H9 (cell line): Measurements from ENCODE around the gene MAPK8. TPM values are rescaled to one million over a fixed set of nuclear protein-coding genes. Genes with fewer than 3 reads are reported as not detected.

ENCODE experiments used
- DNase-seq: peaks from one replicate; pipeline ENCODE4 v3.0.0-alpha.2; 2017
- H2AFZ ChIP-seq: one replicate; pipeline ENCODE4 v1.6.1; 2013; ENCODE audit warnings: mild to moderate bottlenecking, low read length, control low read depth, moderate library complexity
- H2AK5ac ChIP-seq: 2 replicates; pipeline ENCODE4 v1.6.1; 2013; ENCODE audit warnings: low read length, control low read depth, mixed read lengths; ENCODE audit not compliant: insufficient read length
- H2BK120ac ChIP-seq: one replicate; pipeline ENCODE4 v1.6.1; 2013; ENCODE audit warnings: low read depth, mild to moderate bottlenecking, low read length, control low read depth, inconsistent platforms; ENCODE audit not compliant: poor library complexity, severe bottlenecking
- H2BK12ac ChIP-seq: 2 replicates; pipeline ENCODE4 v1.6.1; 2013; ENCODE audit warnings: low read length, control low read depth, mixed read lengths, low read depth; ENCODE audit not compliant: insufficient read length
- H2BK15ac ChIP-seq: 2 replicates; pipeline ENCODE4 v1.6.1; 2013; ENCODE audit warnings: low read depth, low read length, control low read depth
- H2BK20ac ChIP-seq: one replicate; pipeline ENCODE4 v1.6.1; 2013; ENCODE audit warnings: low read depth, mild to moderate bottlenecking, low read length, control low read depth, inconsistent platforms; ENCODE audit not compliant: poor library complexity, severe bottlenecking
- H2BK5ac ChIP-seq: 2 replicates; pipeline ENCODE4 v1.6.1; 2013; ENCODE audit warnings: low read length, control low read depth, mixed read lengths; ENCODE audit not compliant: insufficient read length
- H3K14ac ChIP-seq: 2 replicates; pipeline ENCODE4 v1.6.1; 2013; ENCODE audit warnings: low read length, control low read depth; ENCODE audit not compliant: insufficient read depth
- H3K18ac ChIP-seq: 2 replicates; pipeline ENCODE4 v1.6.1; 2013; ENCODE audit warnings: low read depth, mild to moderate bottlenecking, mixed read lengths, low read length, control low read depth; ENCODE audit not compliant: insufficient read length
- H3K23ac ChIP-seq: 2 replicates; pipeline ENCODE4 v1.6.1; 2013; ENCODE audit warnings: low read length, control low read depth, mixed read lengths, low read depth; ENCODE audit not compliant: insufficient read length
- H3K23me2 ChIP-seq: 2 replicates; pipeline ENCODE4 v1.6.1; 2013; ENCODE audit warnings: low read depth, mild to moderate bottlenecking, mixed read lengths, low read length, control low read depth; ENCODE audit not compliant: insufficient read length, poor library complexity, severe bottlenecking
- H3K27ac ChIP-seq: 2 replicates; pipeline ENCODE4 v1.5.1; 2013; ENCODE audit warnings: low read length, control low read depth, mixed read lengths, low read depth; ENCODE audit not compliant: insufficient read length
- H3K27me3 ChIP-seq: 2 replicates; pipeline ENCODE4 v1.6.1; 2013; ENCODE audit warnings: low read length, control low read depth, inconsistent platforms; ENCODE audit not compliant: insufficient read depth
- H3K4ac ChIP-seq: 2 replicates; pipeline ENCODE4 v1.6.1; 2013; ENCODE audit warnings: low read depth, mild to moderate bottlenecking, control low read depth, inconsistent platforms, low read length, moderate library complexity
- H3K4me1 ChIP-seq: 2 replicates; pipeline ENCODE4 v1.6.1; 2013; ENCODE audit warnings: low read length, control low read depth, inconsistent platforms; ENCODE audit not compliant: insufficient read depth
- H3K4me2 ChIP-seq: 2 replicates; pipeline ENCODE4 v1.6.1; 2013; ENCODE audit warnings: low read length, control low read depth, mixed read lengths; ENCODE audit not compliant: insufficient read length, insufficient read depth
- H3K56ac ChIP-seq: 2 replicates; pipeline ENCODE4 v1.6.1; 2013; ENCODE audit warnings: low read depth, mild to moderate bottlenecking, mixed read lengths, low read length, control low read depth; ENCODE audit not compliant: insufficient read length
- H3K79me1 ChIP-seq: 2 replicates; pipeline ENCODE4 v1.6.1; 2013; ENCODE audit warnings: low read depth, mild to moderate bottlenecking, moderate library complexity, low read length, control low read depth, inconsistent platforms; ENCODE audit not compliant: insufficient read depth, poor library complexity, severe bottlenecking
- H3K79me2 ChIP-seq: 2 replicates; pipeline ENCODE4 v1.6.1; 2013; ENCODE audit warnings: low read length, control low read depth, inconsistent platforms; ENCODE audit not compliant: insufficient read depth
- H3K9ac ChIP-seq: 2 replicates; pipeline ENCODE4 v1.6.1; 2013; ENCODE audit warnings: low read length, control low read depth, mixed read lengths; ENCODE audit not compliant: insufficient read length; ENCODE audit errors: extremely low read depth
- H3K9me3 ChIP-seq: one replicate; pipeline ENCODE4 v1.6.1; 2013; ENCODE audit warnings: low read depth, low read length, inconsistent platforms; ENCODE audit not compliant: control insufficient read depth
- H3T11ph ChIP-seq: one replicate; pipeline ENCODE4 v1.6.1; 2013; ENCODE audit warnings: mild to moderate bottlenecking, low read length, control low read depth, inconsistent platforms
- H4K20me1 ChIP-seq: one replicate; pipeline ENCODE4 v1.6.1; 2013; ENCODE audit not compliant: control insufficient read depth, insufficient read length, insufficient read depth
- H4K5ac ChIP-seq: 2 replicates; pipeline ENCODE4 v1.6.1; 2013; ENCODE audit warnings: low read depth, mild to moderate bottlenecking, mixed read lengths, low read length, control low read depth; ENCODE audit not compliant: insufficient read length
- H4K8ac ChIP-seq: replicated peaks from 2 replicates; pipeline ENCODE4 v1.6.1; 2013; ENCODE audit warnings: low read length, control low read depth, mixed read lengths, low read depth; ENCODE audit not compliant: insufficient read length
- H4K91ac ChIP-seq: 2 replicates; pipeline ENCODE4 v1.6.1; 2013; ENCODE audit warnings: low read depth, mild to moderate bottlenecking, moderate library complexity, mixed read lengths, low read length, control low read depth; ENCODE audit not compliant: insufficient read length
- H3K27ac Mint-ChIP-seq, 3 experiments: 2 replicates in 2 of 3; 3 replicates in 1 of 3; pipeline ENCODE4 v1.8.0; 2020 to 2021; ENCODE audit warnings: mixed read lengths in 3 of 3, mild to moderate bottlenecking in 1 of 3, moderate library complexity in 1 of 3
- H3K27me3 Mint-ChIP-seq: 2 replicates; pipeline ENCODE4 v1.8.0; 2021; ENCODE audit warnings: low read depth, mild to moderate bottlenecking, moderate library complexity, mixed read lengths
- H3K36me3 Mint-ChIP-seq, 3 experiments: 2 replicates in 2 of 3; 3 replicates in 1 of 3; pipeline ENCODE4 v1.8.0; 2020 to 2021; ENCODE audit warnings: low read depth in 3 of 3, mixed read lengths in 3 of 3; ENCODE audit not compliant: insufficient read depth in 1 of 3
- H3K4me1 Mint-ChIP-seq, 2 experiments: 2 replicates each; pipeline ENCODE4 v1.8.0; 2020; ENCODE audit warnings: mixed read lengths in 2 of 2
- H3K4me3 Mint-ChIP-seq, 2 experiments: 2 replicates in 1 of 2; 3 replicates in 1 of 2; pipeline ENCODE4 v1.8.0; 2020 to 2021; ENCODE audit warnings: mild to moderate bottlenecking in 2 of 2, mixed read lengths in 2 of 2, moderate library complexity in 1 of 2
- H3K9me3 Mint-ChIP-seq, 2 experiments: 2 replicates in 1 of 2; 3 replicates in 1 of 2; pipeline ENCODE4 v1.8.0; 2020; ENCODE audit warnings: mild to moderate bottlenecking in 2 of 2, mixed read lengths in 2 of 2, moderate library complexity in 1 of 2
- CTCF ChIP-seq: fragments of 200-600 bp; sonication (generic); conservative IDR thresholded peaks from 3 replicates; pipeline ENCODE4 v1.8.0; 2021; ENCODE audit warnings: antibody characterized with exemption, mild to moderate bottlenecking
- WGBS: extraction: QIAGEN DNeasy Blood & Tissue Kit; methylation state at CpG from one replicate; pipeline ENCODE4 v1.1.7; 2013; ENCODE audit warnings: missing lambda C conversion rate, low lambda C conversion rate, mixed read lengths; ENCODE audit not compliant: insufficient read length; ENCODE audit errors: extremely low coverage; 5-methylcytosine and 5-hydroxymethylcytosine counted together
- total RNA-seq: library from RNA; stranded (reverse); gene quantifications from 2 replicates; pipeline ENCODE4 v1.2.1, GENCODE V29; 2021

The MAPK8 gene
- total RNA-seq, 1 experiment from 2014 or later: 52.0 TPM

GRCh38 chr10:48406658-48407057 lies 100.2 kb downstream of the MAPK8 start:
- no peak overlapping the region for H2BK15ac ChIP-seq
- no peak for TF ChIP-seq CTCF
- no peaks in the 10 kb centered on the region for H3K4me1 ChIP-seq
- no peaks in the 10 kb centered on the region for H4K20me1 ChIP-seq
- H3K9ac ChIP-seq: no peak overlapping the region
- H4K91ac ChIP-seq: no peak overlapping the region
- H3K4me2 ChIP-seq: no peak overlapping the region
- H2AK5ac ChIP-seq: no peak overlapping the region
- H3K79me2 ChIP-seq: no peaks in the 10 kb centered on the region
- no peak overlapping the region for H2BK120ac ChIP-seq
- H2AFZ ChIP-seq: no peak overlapping the region
- H3K9me3 ChIP-seq: no peaks in the 10 kb centered on the region
- no peak overlapping the region for H3K14ac ChIP-seq
- H3K4me1 Mint-ChIP-seq: no peaks in the 10 kb centered on the region
- H3K23me2 ChIP-seq: no peaks in the 10 kb centered on the region
- no peaks in the 10 kb centered on the region for H3K27me3 Mint-ChIP-seq
- no peak overlapping the region for H2BK12ac ChIP-seq
- H3K9me3 Mint-ChIP-seq: no peaks in the 10 kb centered on the region
- H3K27ac Mint-ChIP-seq: no peak overlapping the region
- no peak overlapping the region for H4K5ac ChIP-seq
- no peak overlapping the region for H3K56ac ChIP-seq
- H3K4me3 Mint-ChIP-seq: no peak overlapping the region
- no peak overlapping the region for H3K23ac ChIP-seq
- H3K36me3 Mint-ChIP-seq: peaks cover 3 to 24% (median 20%) of the 10 kb centered on the region in 3 experiments
- H3K79me1 ChIP-seq: no peaks in the 10 kb centered on the region
- WGBS: no CpG with 5 or more reads among the region's 4 CpGs
- H3K27me3 ChIP-seq: no peaks in the 10 kb centered on the region
- DNase-seq: no peak
- H3K27ac ChIP-seq: no peak overlapping the region
- no peak overlapping the region for H3T11ph ChIP-seq
- H4K8ac ChIP-seq: no peak overlapping the region
- no peak overlapping the region for H3K18ac ChIP-seq
- no peak overlapping the region for H2BK20ac ChIP-seq
- H2BK5ac ChIP-seq: no peak overlapping the region
- H3K4ac ChIP-seq: no peak overlapping the region
